ENCODE data around the gene TANGO2.

The TANGO2 gene

GRCh38 chr22:20111689-20112622 lies 91.0 kb downstream of the TANGO2 start:
- WGBS, 2 donors (ENCODE audit: extremely low coverage in 2 of 2, insufficient read length in 2 of 2, insufficient replicate concordance in 1 of 2), result no CpG with 5 or more reads among the region's 7 CpGs
- Histone ChIP-seq H4K8ac (ENCODE audit: low read depth, low read length) (no peak overlapping the region), H3K27me3 (ENCODE audit: control insufficient read depth in 3 of 3, insufficient read depth in 3 of 3, low read depth in 1 of 3, low read length in 3 of 3) (no peaks in the 10 kb centered on the region), H2BK12ac (ENCODE audit: low read length) (no peak overlapping the region), H2AK5ac (ENCODE audit: low read depth, low read length) (peak overlapping the region; percentile 13), H3K4me1 (ENCODE audit: control insufficient read depth in 2 of 2, insufficient read depth in 1 of 2, low read depth in 1 of 2, low read length in 2 of 2) (peaks cover 3 to 4% of the 10 kb centered on the region in 2 donors), H3K23ac (ENCODE audit: low read depth, low read length, poor library complexity) (peak overlapping the region; percentile 85), H3K9ac (ENCODE audit: low read depth, low read length, poor library complexity) (no peak overlapping the region), H3K4ac (ENCODE audit: low read length) (no peak overlapping the region), H3K14ac (ENCODE audit: low read length) (no peak overlapping the region), H3K4me3 (ENCODE audit: low read length in 2 of 2) (no peak overlapping the region), H2BK120ac (ENCODE audit: low read depth, low read length) (no peak overlapping the region), H3K27ac (replicated peaks; ENCODE audit: low read length) (no peak overlapping the region), H3K36me3 (replicated peaks in 1 of 2; ENCODE audit: control insufficient read depth in 2 of 2, insufficient read depth in 2 of 2, low read length in 2 of 2) (peaks cover 81 to 92% of the 10 kb centered on the region in 2 donors), H4K91ac (ENCODE audit: low read depth, low read length, poor library complexity) (no peak overlapping the region), H2BK15ac (ENCODE audit: low read length) (no peak overlapping the region), H2BK5ac (ENCODE audit: low read length) (no peak overlapping the region), H3K79me1 (ENCODE audit: low read depth, low read length) (peaks cover 34% of the 10 kb centered on the region), H3K18ac (ENCODE audit: low read length) (no peak overlapping the region), H3K4me2 (ENCODE audit: insufficient read depth, low read length, poor library complexity, severe bottlenecking) (no peak overlapping the region), H2AFZ (ENCODE audit: low read length) (no peak overlapping the region), H3K9me3 (replicated peaks in 1 of 2; ENCODE audit: control insufficient read depth in 2 of 2, insufficient read depth in 1 of 2, low read depth in 1 of 2, low read length in 2 of 2) (no peaks in the 10 kb centered on the region)
- DNase-seq (ENCODE audit: low spot score), result no peak

- Histone ChIP-seq H2BK12ac (ENCODE audit: low read length) (no peak overlapping the region), H3K4me2 (ENCODE audit: insufficient read depth, low read length, poor library complexity, severe bottlenecking) (no peak overlapping the region), H2BK15ac (ENCODE audit: low read length) (no peak overlapping the region), H4K8ac (ENCODE audit: low read depth, low read length) (no peak overlapping the region), H2BK120ac (ENCODE audit: low read depth, low read length) (no peak overlapping the region), H3K14ac (ENCODE audit: low read length) (peak overlapping the region; percentile 25), H2AFZ (ENCODE audit: low read length) (no peak overlapping the region), H2AK5ac (ENCODE audit: low read depth, low read length) (peak overlapping the region; percentile 13), H3K27me3 (ENCODE audit: control insufficient read depth in 3 of 3, insufficient read depth in 3 of 3, low read depth in 1 of 3, low read length in 3 of 3) (no peaks in the 10 kb centered on the region), H2BK5ac (ENCODE audit: low read length) (no peak overlapping the region), H3K9me3 (replicated peaks in 1 of 2; ENCODE audit: control insufficient read depth in 2 of 2, insufficient read depth in 1 of 2, low read depth in 1 of 2, low read length in 2 of 2) (no peaks in the 10 kb centered on the region), H3K4me3 (ENCODE audit: low read length in 2 of 2) (no peak overlapping the region), H3K79me1 (ENCODE audit: low read depth, low read length) (peaks cover 35% of the 10 kb centered on the region), H3K36me3 (replicated peaks in 1 of 2; ENCODE audit: control insufficient read depth in 2 of 2, insufficient read depth in 2 of 2, low read length in 2 of 2) (peaks cover 72 to 83% of the 10 kb centered on the region in 2 donors), H3K4ac (ENCODE audit: low read length) (no peak overlapping the region), H3K18ac (ENCODE audit: low read length) (no peak overlapping the region), H3K9ac (ENCODE audit: low read depth, low read length, poor library complexity) (no peak overlapping the region), H3K27ac (replicated peaks; ENCODE audit: low read length) (peak overlapping the region; percentile 24), H4K91ac (ENCODE audit: low read depth, low read length, poor library complexity) (no peak overlapping the region), H3K4me1 (ENCODE audit: control insufficient read depth in 2 of 2, insufficient read depth in 1 of 2, low read depth in 1 of 2, low read length in 2 of 2) (peaks cover 3 to 4% of the 10 kb centered on the region in 2 donors), H3K23ac (ENCODE audit: low read depth, low read length, poor library complexity) (peak overlapping the region; percentile 83)
- no CpG with 5 or more reads among the region's 26 CpGs for WGBS, 2 donors (ENCODE audit: extremely low coverage in 2 of 2, insufficient read length in 2 of 2, insufficient replicate concordance in 1 of 2)
- no peak for DNase-seq (ENCODE audit: low spot score)
Observed at GRCh38 chr22:20112623-20113511, 92.0 kb downstream of the TANGO2 start.

GRCh38 chr22:20113551-20114310 lies 92.8 kb downstream of the TANGO2 start:
- peak overlapping the region; percentile 83 for H3K23ac ChIP-seq (ENCODE audit: low read depth, low read length, poor library complexity)
- H3K27ac ChIP-seq (replicated peaks; ENCODE audit: low read length), result no peak overlapping the region
- no peak overlapping the region for H3K14ac ChIP-seq (ENCODE audit: low read length)
- peaks cover 66 to 78% of the 10 kb centered on the region in 2 donors for H3K36me3 ChIP-seq (replicated peaks in 1 of 2; ENCODE audit: control insufficient read depth in 2 of 2, insufficient read depth in 2 of 2, low read length in 2 of 2)
- H3K9ac ChIP-seq (ENCODE audit: low read depth, low read length, poor library complexity), result peak overlapping the region; percentile 44
- H2BK15ac ChIP-seq (ENCODE audit: low read length), result no peak overlapping the region
- peaks cover 4 to 7% of the 10 kb centered on the region in 2 donors for H3K4me1 ChIP-seq (ENCODE audit: control insufficient read depth in 2 of 2, insufficient read depth in 1 of 2, low read depth in 1 of 2, low read length in 2 of 2)
- H4K8ac ChIP-seq (ENCODE audit: low read depth, low read length), result peak overlapping the region; percentile 17
- H3K4me3 ChIP-seq (ENCODE audit: low read length in 2 of 2), result no peak overlapping the region
- DNase-seq (ENCODE audit: low spot score), result no peak
- no peak overlapping the region for H2BK5ac ChIP-seq (ENCODE audit: low read length)
- H2BK120ac ChIP-seq (ENCODE audit: low read depth, low read length), result no peak overlapping the region
- no peak overlapping the region for H2AFZ ChIP-seq (ENCODE audit: low read length)
- no peak overlapping the region for H3K4ac ChIP-seq (ENCODE audit: low read length)
- H2BK12ac ChIP-seq (ENCODE audit: low read length), result no peak overlapping the region
- H3K4me2 ChIP-seq (ENCODE audit: insufficient read depth, low read length, poor library complexity, severe bottlenecking), result no peak overlapping the region
- peak overlapping the region; percentile 28 for H3K18ac ChIP-seq (ENCODE audit: low read length)
- no peak overlapping the region for H4K91ac ChIP-seq (ENCODE audit: low read depth, low read length, poor library complexity)
- WGBS, 2 donors (ENCODE audit: extremely low coverage in 2 of 2, insufficient read length in 2 of 2, insufficient replicate concordance in 1 of 2), result no CpG with 5 or more reads among the region's 19 CpGs
- no peaks in the 10 kb centered on the region for H3K27me3 ChIP-seq (ENCODE audit: control insufficient read depth in 3 of 3, insufficient read depth in 3 of 3, low read depth in 1 of 3, low read length in 3 of 3)
- no peaks in the 10 kb centered on the region for H3K9me3 ChIP-seq (replicated peaks in 1 of 2; ENCODE audit: control insufficient read depth in 2 of 2, insufficient read depth in 1 of 2, low read depth in 1 of 2, low read length in 2 of 2)
- H2AK5ac ChIP-seq (ENCODE audit: low read depth, low read length), result no peak overlapping the region
- peaks cover 29% of the 10 kb centered on the region for H3K79me1 ChIP-seq (ENCODE audit: low read depth, low read length)
